HCT116 (cell line): Measurements from ENCODE around the gene ZNF677. TPM values are rescaled to one million over a fixed set of nuclear protein-coding genes. Genes with fewer than 3 reads are reported as not detected.
"Not testable (repeated sequence)": the region's sequence is repeated elsewhere in the genome, so short reads cannot be mapped to it uniquely, and the experiment has no call there.

Experiments
- ATAC-seq: fragments of 200-7000 bp; cut with Tn5 transposase; 2 replicates; pipeline ENCODE4 v1.9.1; 2020; ENCODE audit warnings: mild to moderate bottlenecking, moderate library complexity
- BruUV-seq: library from RNA; stranded (reverse); fragments of 400-500 nt; replicated peaks from 2 replicates; lab custom pipeline; 2021; lab: Mats Ljungman, UMichigan
- CTCF ChIA-PET: fragments of 300-600 bp; sonication (Branson Sonifier 250); formaldehyde crosslinking; loops from one replicate; lab custom pipeline; 2021; ENCODE audit warnings: antibody characterized with exemption; lab: Charles Lee
- POLR2A ChIA-PET: fragments of 300-600, 350-600 bp; sonication (Branson Sonifier 250); formaldehyde crosslinking; loops from one replicate; lab custom pipeline; 2021; ENCODE audit warnings: antibody characterized with exemption; lab: Charles Lee
- RAD21 ChIA-PET, 2 experiments: fragments of 300-600 bp; sonication (Branson Sonifier 250); formaldehyde crosslinking; loops; one replicate each; lab custom pipeline; 2023; ENCODE audit warnings: low total read pairs in 2 of 2; ENCODE audit not compliant: uncharacterized antibody in 2 of 2, unreplicated experiment in 2 of 2, low non-redundant PET in 1 of 2; lab: Charles Lee
- DNase-seq: peaks from one replicate; pipeline ENCODE4 v3.0.0-alpha.2; 2010; ENCODE audit warnings: low read depth, low spot score
- H2AFZ ChIP-seq: fragments of 200-600 bp; shearing (Covaris generic), sonication (generic); 2 replicates; pipeline ENCODE4 v1.6.1; 2017; ENCODE audit warnings: low read depth, mixed run types, mixed read lengths, antibody characterized with exemption, low read length; ENCODE audit not compliant: poor library complexity, severe bottlenecking
- H3K27ac ChIP-seq: 2 replicates; pipeline ENCODE4 v1.5.1; 2012; ENCODE audit warnings: low read depth, low read length
- H3K27me3 ChIP-seq: fragments of 200-600 bp; sonication (generic); 2 replicates; pipeline ENCODE4 v1.6.1; 2016; ENCODE audit warnings: mixed run types, low read length, mixed read lengths; ENCODE audit not compliant: insufficient read depth
- H3K36me3 ChIP-seq, 2 experiments: fragments of 200-500 bp in 1 of 2; fragments of 200-600 bp in 1 of 2; sonication (Bioruptor generic) in 1 of 2; sonication (generic) in 1 of 2; 2 replicates each; pipeline versions ENCODE4 v1.5.1 to v1.6.1; 2014 to 2016; ENCODE audit warnings: low read length in 2 of 2, inconsistent platforms in 1 of 2, mixed read lengths in 1 of 2, mixed run types in 1 of 2; ENCODE audit not compliant: insufficient read depth in 2 of 2, control insufficient read depth in 1 of 2
- H3K4me1 ChIP-seq, 2 experiments: fragments of 200-600 bp in 1 of 2; sonication (generic) in 1 of 2; 2 replicates each; pipeline versions ENCODE4 v1.5.1 to v1.6.1; 2012 to 2017; ENCODE audit warnings: low read length in 2 of 2, inconsistent platforms in 1 of 2, mild to moderate bottlenecking in 1 of 2, mixed read lengths in 1 of 2, mixed run types in 1 of 2, moderate library complexity in 1 of 2; ENCODE audit not compliant: insufficient read depth in 2 of 2, control insufficient read depth in 1 of 2
- H3K4me2 ChIP-seq: fragments of 200-600 bp; sonication (generic); 2 replicates; pipeline ENCODE4 v1.6.1; 2017; ENCODE audit warnings: mixed run types, low read length, mixed read lengths
- H3K4me3 ChIP-seq, 2 experiments: fragments of 200-600 bp in 1 of 2; sonication (generic) in 1 of 2; replicated peaks in 1 of 2; 2 replicates each; pipeline ENCODE4 v1.5.1; 2011 to 2016; ENCODE audit warnings: low read length in 2 of 2, control low read depth in 1 of 2, low read depth in 1 of 2, mild to moderate bottlenecking in 1 of 2, mixed read lengths in 1 of 2, mixed run types in 1 of 2
- H3K79me2 ChIP-seq: fragments of 200-600 bp; sonication (generic); 2 replicates; pipeline ENCODE4 v1.6.1; 2017; ENCODE audit warnings: mild to moderate bottlenecking, mixed run types, low read length, moderate library complexity, mixed read lengths; ENCODE audit not compliant: insufficient read depth
- H3K9ac ChIP-seq: fragments of 200-600 bp; sonication (generic); 2 replicates; pipeline ENCODE4 v1.6.1; 2016; ENCODE audit warnings: low read length, mixed read lengths
- H3K9me2 ChIP-seq: fragments of 200-600 bp; sonication (generic), shearing (Covaris generic); 2 replicates; pipeline ENCODE4 v1.6.1; 2017; ENCODE audit warnings: mixed run types, mild to moderate bottlenecking, moderate library complexity; ENCODE audit not compliant: insufficient read depth
- H3K9me3 ChIP-seq, 2 experiments: fragments of 200-500 bp in 1 of 2; fragments of 200-600 bp in 1 of 2; sonication (Bioruptor generic) in 1 of 2; sonication (generic) in 1 of 2; 2 replicates each; pipeline ENCODE4 v1.6.1; 2014 to 2017; ENCODE audit warnings: low read length in 2 of 2, mixed read lengths in 2 of 2, inconsistent platforms in 1 of 2, low read depth in 1 of 2, mild to moderate bottlenecking in 1 of 2, mixed run types in 1 of 2, moderate library complexity in 1 of 2; ENCODE audit not compliant: control insufficient read depth in 1 of 2, insufficient read depth in 1 of 2
- H4K20me1 ChIP-seq: fragments of 200-600 bp; sonication (generic), shearing (Covaris generic); 2 replicates; pipeline ENCODE4 v1.6.1; 2017; ENCODE audit warnings: mixed run types, mild to moderate bottlenecking, moderate library complexity; ENCODE audit not compliant: insufficient read depth
- ATF3 ChIP-seq: IDR thresholded peaks from 2 replicates; pipeline ENCODE4 v1.6.1; 2012
- CBX3 ChIP-seq: IDR thresholded peaks from 2 replicates; pipeline ENCODE4 v1.6.1; 2012; ENCODE audit warnings: low read depth
- EZH2 ChIP-seq: fragments of 200-600 bp; sonication (generic); IDR thresholded peaks from 2 replicates; pipeline ENCODE4 v1.6.1; 2017; ENCODE audit warnings: antibody characterized with exemption, mixed run types
- EZH2phosphoT487 ChIP-seq: fragments of 200-600 bp; IDR thresholded peaks from 2 replicates; pipeline ENCODE4 v1.6.1; 2018; ENCODE audit warnings: antibody characterized with exemption, borderline replicate concordance
- JUND ChIP-seq: IDR thresholded peaks from 2 replicates; pipeline ENCODE4 v1.6.1; 2012
- POLR2A ChIP-seq: IDR thresholded peaks from 2 replicates; pipeline ENCODE4 v1.7.0; 2011; ENCODE audit warnings: borderline replicate concordance; ENCODE audit not compliant: insufficient read depth, insufficient read length; ENCODE audit errors: extremely low read depth
- RAD21 ChIP-seq: IDR thresholded peaks from 2 replicates; pipeline ENCODE4 v1.6.1; 2012; ENCODE audit warnings: low read depth, mild to moderate bottlenecking
- SIN3A ChIP-seq: IDR thresholded peaks from 2 replicates; pipeline ENCODE4 v1.6.1; 2012; ENCODE audit warnings: low read depth
- SRF ChIP-seq: IDR thresholded peaks from 2 replicates; pipeline ENCODE4 v1.6.1; 2012; ENCODE audit warnings: low read depth
- TCF7L2 ChIP-seq: IDR thresholded peaks from 2 replicates; pipeline ENCODE4 v1.7.0; 2011; ENCODE audit warnings: borderline replicate concordance, inconsistent platforms; ENCODE audit not compliant: insufficient read depth, insufficient read length; ENCODE audit errors: extremely low read depth
- YY1 ChIP-seq: IDR thresholded peaks from 2 replicates; pipeline ENCODE4 v1.6.1; 2011; ENCODE audit warnings: low read length, low read depth, moderate library complexity, mild to moderate bottlenecking; ENCODE audit not compliant: insufficient replicate concordance; ENCODE audit errors: extremely low read depth
- ZNF274 ChIP-seq: fragments of 200-500 bp; sonication (Bioruptor generic); IDR thresholded peaks from 2 replicates; pipeline ENCODE4 v1.6.1; 2014; ENCODE audit warnings: mild to moderate bottlenecking, low read depth, low read length, inconsistent platforms
- intact Hi-C: fragments of 100-400 bp; cut with micrococcal nuclease; formaldehyde crosslinking; loops from 2 replicates; pipeline ENCODE4 v1.10.0; 2022
- total RNA-seq: library from RNA; stranded (reverse); gene quantifications from one replicate; pipeline ENCODE4 v1.2.1, GENCODE V29; 2021; ENCODE audit not compliant: unreplicated experiment

The ZNF677 gene
- total RNA-seq, 1 experiment from 2014 or later, result 0.34 TPM

- H3K27ac ChIP-seq, result no peak overlapping the region
- H4K20me1 ChIP-seq, result no peaks in the 10 kb centered on the region
- H2AFZ ChIP-seq, result no peak overlapping the region
- H3K9me3 ChIP-seq, result peaks cover 0 to 4% of the 10 kb centered on the region in 2 experiments; a peak in 2 of 4 replicates
- no peaks in the 10 kb centered on the region for H3K79me2 ChIP-seq
- intact Hi-C loops, result no loop called here
- no peaks in the 10 kb centered on the region for H3K27me3 ChIP-seq
- H3K9ac ChIP-seq, result no peak overlapping the region
- ATAC-seq, result no peak
- no peak for TF ChIP-seq POLR2A
- no peak for TF ChIP-seq ATF3
- no peak for TF ChIP-seq SIN3A
- no peak for TF ChIP-seq ZNF274
- no peak for TF ChIP-seq CBX3
- TF ChIP-seq JUND, result no peak
- no peak for TF ChIP-seq SRF
- TF ChIP-seq TCF7L2, result no peak
- no peak for TF ChIP-seq EZH2phosphoT487
- TF ChIP-seq RAD21, result no peak
- TF ChIP-seq, all 23 proteins: peak for 0
- H3K9me2 ChIP-seq, result no peaks in the 10 kb centered on the region
- no peak for DNase-seq
- RAD21 ChIA-PET, result no interaction called here
- CTCF ChIA-PET, result no interaction called here
- no peak overlapping the region for H3K4me2 ChIP-seq
- no peaks in the 10 kb centered on the region for H3K4me1 ChIP-seq
- H3K36me3 ChIP-seq, result no peaks in the 10 kb centered on the region
- no TSS peak for BruUV-seq
- POLR2A ChIA-PET, result no interaction called here
- no peak overlapping the region for H3K4me3 ChIP-seq
Measured at GRCh38 chr19:53275480-53275879, 20.8 kb upstream of the ZNF677 start.

- H3K4me3 ChIP-seq, result no peak overlapping the region
- no peak for DNase-seq
- TF ChIP-seq YY1 (no peak), EZH2 (no peak)
- TF ChIP-seq, all 23 proteins: peak for 0
- Histone ChIP-seq H3K4me1 (no peaks in the 10 kb centered on the region), H3K9ac (no peak overlapping the region), H3K9me3 (peaks cover 0 to 4% of the 10 kb centered on the region in 2 experiments; a peak in 2 of 4 replicates), H3K79me2 (no peaks in the 10 kb centered on the region), H4K20me1 (no peaks in the 10 kb centered on the region), H3K27me3 (no peaks in the 10 kb centered on the region), H2AFZ (no peak overlapping the region), H3K9me2 (no peaks in the 10 kb centered on the region), H3K4me2 (no peak overlapping the region), H3K36me3 (no peaks in the 10 kb centered on the region), H3K27ac (no peak overlapping the region)
- ChIA-PET RAD21 (no interaction called here), POLR2A (no interaction called here), CTCF (no interaction called here)
- ATAC-seq, result no peak
- intact Hi-C loops, result no loop called here
- BruUV-seq, result no TSS peak
Measured at GRCh38 chr19:53272044-53272443, 17.4 kb upstream of the ZNF677 start.

GRCh38 chr19:53269861-53270260 lies 15.2 kb upstream of the ZNF677 start:
- POLR2A ChIA-PET, RAD21 ChIA-PET, intact Hi-C loops, H3K4me1 ChIP-seq, CTCF ChIA-PET, H4K20me1 ChIP-seq, H3K9ac ChIP-seq, H3K4me2 ChIP-seq, ATAC-seq, H3K27me3 ChIP-seq, H3K36me3 ChIP-seq, H3K9me2 ChIP-seq, BruUV-seq, H3K79me2 ChIP-seq, H3K27ac ChIP-seq, H3K9me3 ChIP-seq, H2AFZ ChIP-seq, DNase-seq, H3K4me3 ChIP-seq: not testable (repeated sequence)
